Left ventricle myocardium inferior (tissue), 1 donor: ENCODE data around the gene PERM1. TPM values are rescaled to one million over a fixed set of nuclear protein-coding genes. Genes with fewer than 3 reads are reported as not detected.
"Not testable (repeated sequence)": the region's sequence is repeated elsewhere in the genome, so short reads cannot be mapped to it uniquely, and the experiment has no call there.

Experiments
- DNase-seq: peaks from one replicate; pipeline ENCODE4 v3.0.0-alpha.2; 2020
- H3K27ac ChIP-seq: fragments of 200-600 bp; replicated peaks from 2 replicates; pipeline ENCODE4 v1.8.0; 2021
- H3K27me3 ChIP-seq: fragments of 200-600 bp; 2 replicates; pipeline ENCODE4 v1.8.0; 2021; ENCODE audit warnings: low read depth
- H3K36me3 ChIP-seq: fragments of 200-600 bp; 2 replicates; pipeline ENCODE4 v1.8.0; 2021
- H3K4me1 ChIP-seq: fragments of 200-600 bp; 2 replicates; pipeline ENCODE4 v1.8.0; 2021
- H3K4me3 ChIP-seq: fragments of 200-600 bp; 2 replicates; pipeline ENCODE4 v1.8.0; 2021; ENCODE audit warnings: mild to moderate bottlenecking, moderate library complexity
- H3K9me3 ChIP-seq: fragments of 200-600 bp; replicated peaks from 2 replicates; pipeline ENCODE4 v1.8.0; 2021
- intact Hi-C: fragments of 100-400 bp; cut with micrococcal nuclease; formaldehyde crosslinking; loops from one replicate; pipeline ENCODE4 v1.11.0; 2022
- total RNA-seq: library from RNA; stranded (reverse); fragmentation: NEBNext Ultra II Directional; extraction: Animal tissue kit (Norgen Biotek cat#: 25700); gene quantifications from one replicate; pipeline ENCODE4 v1.2.1, GENCODE V29; 2021
- TF ChIP-seq, protein P1 (sequence below): fragments of 200-600 bp; IDR thresholded peaks from 2 replicates; pipeline ENCODE4 v1.8.0; 2021; ENCODE audit warnings: antibody characterized with exemption, mild to moderate bottlenecking, borderline replicate concordance
- donor health status: DM: no; HTN: yes; CAD: no; lungs with severe emphysema.

PERM1 gene
- total RNA-seq, 1 donor from 2014 or later: 160 TPM

- H3K27ac ChIP-seq: peak overlapping the region; percentile 93
- DNase-seq: no peak
- intact Hi-C loops: no loop called here
- H3K27me3 ChIP-seq: no peaks in the 10 kb centered on the region
- peaks cover 29% of the 10 kb centered on the region for H3K4me1 ChIP-seq
- H3K9me3 ChIP-seq: no peaks in the 10 kb centered on the region
- TF ChIP-seq, protein P1, sequence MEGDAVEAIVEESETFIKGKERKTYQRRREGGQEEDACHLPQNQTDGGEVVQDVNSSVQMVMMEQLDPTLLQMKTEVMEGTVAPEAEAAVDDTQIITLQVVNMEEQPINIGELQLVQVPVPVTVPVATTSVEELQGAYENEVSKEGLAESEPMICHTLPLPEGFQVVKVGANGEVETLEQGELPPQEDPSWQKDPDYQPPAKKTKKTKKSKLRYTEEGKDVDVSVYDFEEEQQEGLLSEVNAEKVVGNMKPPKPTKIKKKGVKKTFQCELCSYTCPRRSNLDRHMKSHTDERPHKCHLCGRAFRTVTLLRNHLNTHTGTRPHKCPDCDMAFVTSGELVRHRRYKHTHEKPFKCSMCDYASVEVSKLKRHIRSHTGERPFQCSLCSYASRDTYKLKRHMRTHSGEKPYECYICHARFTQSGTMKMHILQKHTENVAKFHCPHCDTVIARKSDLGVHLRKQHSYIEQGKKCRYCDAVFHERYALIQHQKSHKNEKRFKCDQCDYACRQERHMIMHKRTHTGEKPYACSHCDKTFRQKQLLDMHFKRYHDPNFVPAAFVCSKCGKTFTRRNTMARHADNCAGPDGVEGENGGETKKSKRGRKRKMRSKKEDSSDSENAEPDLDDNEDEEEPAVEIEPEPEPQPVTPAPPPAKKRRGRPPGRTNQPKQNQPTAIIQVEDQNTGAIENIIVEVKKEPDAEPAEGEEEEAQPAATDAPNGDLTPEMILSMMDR: peak; percentile 49
- peak overlapping the region; percentile 78 for H3K4me3 ChIP-seq
- H3K36me3 ChIP-seq: no peaks in the 10 kb centered on the region
Observed at GRCh38 chr1:1014799-1015681, 33.1 kb upstream of the PERM1 start.

- Histone ChIP-seq H3K27ac (peak overlapping the region; percentile 93), H3K4me3 (peak overlapping the region; percentile 78), H3K9me3 (no peaks in the 10 kb centered on the region), H3K36me3 (no peaks in the 10 kb centered on the region), H3K4me1 (peaks cover 28% of the 10 kb centered on the region), H3K27me3 (no peaks in the 10 kb centered on the region)
- DNase-seq: no peak
- TF ChIP-seq, protein P1: no peak
- intact Hi-C loops: no loop called here
Observed at GRCh38 chr1:1013922-1014648, 32.2 kb upstream of the PERM1 start.

DNA sequence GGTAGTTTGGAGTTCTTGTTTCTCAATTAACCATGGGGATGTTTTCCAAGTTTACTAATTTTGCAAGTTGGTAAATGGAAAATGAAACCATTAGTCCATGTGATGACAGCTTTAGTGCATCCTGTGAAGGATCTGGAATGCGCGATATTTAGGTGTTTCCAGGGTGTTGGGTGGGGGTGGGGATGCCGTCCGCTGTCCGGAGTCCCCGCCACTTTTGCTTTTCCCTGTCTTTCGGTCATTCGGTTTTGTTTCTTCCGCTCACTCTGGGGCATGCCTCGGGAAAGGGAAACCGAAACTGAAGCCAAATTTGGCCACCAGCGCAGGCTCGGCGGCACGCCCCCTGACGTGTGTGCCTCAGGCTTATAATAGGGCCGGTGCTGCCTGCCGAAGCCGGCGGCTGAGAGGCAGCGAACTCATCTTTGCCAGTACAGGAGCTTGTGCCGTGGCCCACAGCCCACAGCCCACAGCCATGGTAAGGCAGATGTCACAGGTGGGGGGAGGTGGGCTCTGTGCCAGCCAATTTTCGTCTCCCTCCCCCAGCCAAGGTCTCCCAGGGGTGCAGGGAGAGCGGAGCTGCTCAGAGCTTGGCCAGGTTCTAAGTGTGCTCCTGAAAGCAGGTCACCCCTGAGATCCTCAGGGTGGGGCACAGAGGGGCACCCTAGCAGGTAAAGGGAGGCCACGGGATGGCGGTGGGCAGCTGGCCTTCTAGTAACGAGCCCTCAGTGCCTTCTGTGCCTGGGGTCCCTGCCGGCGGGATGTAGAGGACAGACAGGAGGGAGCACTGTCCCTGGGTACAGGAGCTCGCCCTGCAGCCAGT lies 31.4 kb upstream of the PERM1 start, which contains the start of gene ISG15:
Gene ISG15, plus strand, starts transcription at position 393 of the 817 bp plus-strand sequence. Its CDS starts 77 bp downstream, at position 470.
- H3K9me3 ChIP-seq: no peaks in the 10 kb centered on the region
- TF ChIP-seq, protein P1: no peak
- peak; percentile 92 for DNase-seq
- intact Hi-C loops: no loop called here
- no peaks in the 10 kb centered on the region for H3K27me3 ChIP-seq
- H3K4me3 ChIP-seq: peak within 1 kb of the TSS; percentile 78
- peaks cover 25% of the 10 kb centered on the region for H3K4me1 ChIP-seq
- H3K27ac ChIP-seq: peak within 1 kb of the TSS; percentile 93
- H3K36me3 ChIP-seq: no peaks in the 10 kb centered on the region

- Histone ChIP-seq H3K4me3 (peak overlapping the region; percentile 78), H3K4me1 (peaks cover 25% of the 10 kb centered on the region), H3K27ac (peak overlapping the region; percentile 93)
- H3K36me3 ChIP-seq, intact Hi-C loops, H3K9me3 ChIP-seq, H3K27me3 ChIP-seq, DNase-seq: not testable (repeated sequence)
Observed at GRCh38 chr1:1012736-1013104, 30.8 kb upstream of the PERM1 start.

DNA sequence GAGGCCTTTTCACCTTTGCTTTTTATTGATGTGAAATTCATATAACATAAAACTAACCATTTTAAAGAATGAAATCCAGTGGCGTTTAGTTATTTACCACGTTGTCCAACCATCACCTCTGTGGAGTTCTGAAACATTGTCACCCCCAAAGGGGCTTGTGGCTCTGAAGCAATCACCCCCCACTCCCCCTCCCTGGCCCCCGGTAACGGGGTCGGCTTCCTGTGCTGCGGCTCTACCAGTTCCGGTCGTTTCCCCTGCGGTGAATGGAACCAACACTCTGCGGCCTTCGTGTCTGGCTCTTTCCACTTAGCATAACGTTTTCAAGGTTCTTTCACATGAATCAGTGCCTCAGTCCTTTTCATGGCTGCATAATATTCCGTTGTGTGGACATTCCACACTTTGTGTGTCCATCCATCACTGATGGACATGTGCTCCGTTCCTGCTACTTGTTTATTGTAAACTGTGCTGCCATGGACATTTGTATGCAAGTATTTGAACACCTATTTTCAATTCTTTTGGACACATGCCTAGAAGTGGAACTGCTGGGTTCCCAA lies 29.6 kb upstream of the PERM1 start:
- H3K4me3 ChIP-seq: no peak overlapping the region
- intact Hi-C loops: no loop called here
- peaks cover 25% of the 10 kb centered on the region for H3K4me1 ChIP-seq
- TF ChIP-seq, protein P1: no peak
- no peak for DNase-seq
- no peaks in the 10 kb centered on the region for H3K27me3 ChIP-seq
- no peaks in the 10 kb centered on the region for H3K36me3 ChIP-seq
- no peaks in the 10 kb centered on the region for H3K9me3 ChIP-seq
- H3K27ac ChIP-seq: no peak overlapping the region

GRCh38 chr1:1010131-1010530 lies 28.2 kb upstream of the PERM1 start:
- H3K36me3 ChIP-seq, H3K4me3 ChIP-seq, DNase-seq, H3K27ac ChIP-seq, H3K27me3 ChIP-seq, H3K9me3 ChIP-seq, intact Hi-C loops: not testable (repeated sequence)
- peaks cover 37% of the 10 kb centered on the region for H3K4me1 ChIP-seq
